Activated CD4-positive, alpha-beta T cell treated with anti-CD3 and anti-CD28 coated beads, Interleukin-2, amount 50 U/mL, for 16 hours (primary cell): ENCODE results near the gene PBLD.
A peak's percentile ranks its signal among the peaks of the same experiment; 100 is the strongest.
"Not testable (repeated sequence)": the region's sequence is repeated elsewhere in the genome, so short reads cannot be mapped to it uniquely, and the experiment has no call there.

Experiments used
- DNase-seq: peaks from one replicate; pipeline ENCODE4 v3.0.0-alpha.2; 2020

PBLD gene

DNA sequence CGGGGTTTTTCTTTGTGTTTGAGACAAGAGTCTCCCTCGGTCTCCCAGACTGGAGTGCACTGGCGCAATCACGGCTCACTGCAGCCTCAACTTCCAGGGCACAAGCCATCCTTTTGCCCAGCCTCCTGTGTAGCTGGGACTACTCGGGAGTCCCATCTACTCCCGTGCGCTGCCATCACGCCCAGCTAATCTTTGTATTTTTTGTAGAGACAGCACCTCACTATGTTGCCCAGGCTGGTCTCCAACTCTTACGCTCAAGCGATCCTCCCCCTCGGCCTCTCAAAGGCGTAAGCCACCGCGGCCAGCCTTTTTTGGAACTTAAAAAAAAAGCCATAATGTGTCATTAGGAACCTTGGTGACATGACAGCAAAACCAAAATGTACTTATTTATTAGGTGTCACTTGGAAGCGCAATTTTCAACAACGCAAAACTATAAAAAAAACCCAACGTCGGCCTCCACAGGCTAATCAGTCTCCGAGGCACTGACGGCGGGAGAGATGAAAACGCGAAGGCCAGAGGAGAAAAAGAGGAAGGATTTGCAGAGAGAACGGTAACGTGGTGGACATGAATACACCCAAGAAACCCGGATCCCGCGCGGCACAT is 1.8 kb downstream of the PBLD start:
- no peak for DNase-seq

DNA sequence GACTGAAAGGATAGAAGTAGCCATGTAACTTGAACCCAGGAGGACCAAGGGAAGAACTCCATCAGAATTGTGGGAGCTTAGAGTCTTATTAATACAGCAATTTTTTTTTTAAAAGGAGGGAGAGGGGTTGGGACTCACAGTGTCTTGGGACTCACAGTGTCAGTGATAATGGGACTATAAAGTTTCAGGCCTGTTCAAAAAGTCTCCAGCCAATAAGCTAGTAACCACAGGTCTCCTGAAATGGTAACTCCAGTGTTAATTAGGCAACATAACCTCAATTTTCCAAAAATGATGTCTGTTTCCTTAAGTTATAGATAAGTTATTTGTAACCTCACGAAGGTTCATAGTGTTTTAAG is 3.2 kb downstream of the PBLD start:
- no peak for DNase-seq

DNA sequence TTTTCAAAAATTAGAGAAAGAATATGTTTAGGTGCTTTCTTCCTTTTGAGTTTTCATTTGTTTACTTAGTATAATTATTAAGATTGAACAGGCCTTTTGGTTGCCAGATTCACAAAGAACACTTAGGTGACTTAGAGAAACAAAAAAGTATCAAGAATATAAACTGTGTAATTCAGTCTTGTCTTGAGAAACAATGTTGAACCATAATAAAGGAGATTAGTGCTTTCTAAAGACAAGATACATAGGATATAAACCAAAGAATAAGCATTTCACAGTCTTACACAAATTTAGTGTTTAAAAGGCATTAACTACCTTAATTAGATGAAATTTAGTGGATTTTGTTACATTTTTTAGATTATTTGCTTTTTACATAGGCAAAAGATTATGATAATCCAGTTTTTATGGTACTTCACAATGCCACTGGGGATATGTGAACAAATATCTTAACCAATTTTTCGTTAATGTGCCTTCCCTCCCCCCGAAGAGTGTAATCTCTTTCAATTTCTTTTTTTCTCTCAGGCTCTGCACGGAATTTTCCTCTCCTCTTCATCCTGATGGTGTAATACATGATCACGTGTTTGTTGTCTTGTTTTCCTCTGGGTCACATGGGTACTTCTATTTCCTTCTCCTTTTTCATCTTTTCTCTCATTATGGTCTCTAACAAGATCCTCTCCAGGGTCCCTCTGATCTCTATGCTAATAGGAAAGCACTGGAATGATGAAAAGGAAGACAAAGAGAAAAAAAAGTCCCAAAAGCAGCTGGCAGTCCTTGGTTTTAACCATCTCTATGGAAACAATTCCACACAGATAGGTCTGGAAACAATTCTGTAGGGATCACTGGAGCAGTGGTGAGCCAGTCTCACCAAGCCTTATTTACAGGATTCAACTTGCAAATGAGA is 4.6 kb downstream of the PBLD start:
- no peak for DNase-seq

DNA sequence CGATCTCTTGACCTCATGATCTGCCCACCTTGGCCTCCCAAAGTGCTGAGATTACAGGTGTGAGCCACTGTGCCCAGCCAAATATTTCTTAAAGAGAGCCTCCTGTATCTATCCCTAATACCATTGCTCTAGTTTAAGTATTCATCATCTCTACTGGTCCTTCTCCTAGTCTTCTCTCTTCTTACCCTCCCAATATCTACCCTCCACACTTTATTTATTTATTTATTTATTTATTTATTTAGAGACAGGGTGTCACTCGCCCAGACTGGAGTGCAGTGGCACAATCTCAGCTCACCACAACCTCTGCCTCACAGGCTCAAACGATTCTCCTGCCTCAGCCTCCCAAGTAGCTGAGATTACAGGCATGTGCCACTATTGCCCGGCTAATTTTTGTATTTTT is 8.3 kb downstream of the PBLD start:
- DNase-seq = not testable (repeated sequence)

DNA sequence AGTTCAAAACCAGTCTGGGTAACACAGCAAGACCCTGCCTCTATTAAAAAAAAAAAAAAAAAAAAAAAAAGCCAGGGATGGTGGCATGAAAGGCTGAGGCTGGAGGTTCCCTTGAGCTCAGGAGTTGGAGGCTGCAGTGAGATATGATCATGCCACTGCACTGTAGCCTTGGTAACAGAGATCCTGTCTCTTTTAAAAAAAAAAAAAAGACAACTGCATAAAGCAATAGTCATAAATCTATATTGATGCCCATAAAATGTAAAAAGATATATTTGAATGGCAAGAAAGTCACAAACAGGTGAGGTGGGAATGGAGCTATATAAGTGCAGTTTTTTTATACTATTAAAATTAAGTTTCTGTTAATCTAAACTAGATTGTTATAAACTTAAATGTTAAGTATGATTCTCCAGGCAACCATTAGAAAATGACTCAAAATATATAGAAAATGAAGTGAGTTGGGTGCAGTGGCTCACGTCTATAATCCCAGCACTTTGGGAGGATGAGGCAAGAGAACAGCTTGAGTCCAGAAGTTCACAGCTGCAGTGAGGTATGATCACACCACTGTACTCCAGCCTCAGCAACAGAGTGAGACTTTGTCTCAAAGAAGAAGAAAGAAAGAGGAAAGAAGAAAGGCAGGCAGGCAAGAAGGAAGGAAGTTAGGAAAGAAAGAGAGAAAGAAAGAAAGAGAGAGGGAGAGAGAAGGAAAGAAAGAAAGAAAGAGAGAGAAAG is 14.2 kb downstream of the PBLD start:
- DNase-seq = no peak

DNA sequence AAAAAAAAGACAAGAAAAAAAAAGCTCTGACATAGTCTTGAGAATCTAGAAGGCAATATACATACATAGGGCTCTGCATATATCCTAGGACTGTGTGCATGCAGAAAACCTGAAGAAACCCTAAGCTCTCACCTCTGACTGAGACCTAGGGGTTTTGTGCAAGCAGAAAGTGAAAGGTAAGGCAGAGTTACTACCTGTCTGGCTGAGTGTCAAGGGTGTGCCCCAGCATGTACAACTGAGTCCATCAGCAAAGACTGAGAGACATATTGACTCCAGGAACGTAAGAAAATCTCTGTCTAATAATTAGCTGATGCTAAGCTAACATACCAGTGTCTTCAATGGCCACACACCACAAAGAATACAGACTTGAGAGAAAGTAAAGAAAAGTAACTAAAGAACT is 17.1 kb downstream of the PBLD start:
- no peak for DNase-seq

DNA sequence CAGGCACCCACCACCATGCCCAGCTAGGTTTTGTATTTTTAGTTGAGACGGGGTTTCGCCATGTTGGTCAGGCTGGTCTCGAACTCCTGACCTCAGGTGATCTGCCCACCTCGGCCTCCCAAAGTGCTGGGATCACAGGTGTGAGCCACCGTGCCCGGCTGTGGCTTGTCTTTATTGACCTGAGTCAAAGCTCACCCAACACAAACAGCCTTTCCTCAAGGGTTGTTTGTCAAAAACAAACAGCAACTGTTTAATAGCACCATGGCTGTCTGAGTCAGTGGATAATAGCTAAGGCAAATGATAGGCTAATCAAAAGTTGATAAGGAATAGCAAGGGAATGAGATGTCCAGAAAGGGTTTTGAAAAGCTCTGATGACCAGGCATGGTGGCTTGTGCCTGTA is 17.8 kb downstream of the PBLD start:
- not testable (repeated sequence) for DNase-seq

DNA sequence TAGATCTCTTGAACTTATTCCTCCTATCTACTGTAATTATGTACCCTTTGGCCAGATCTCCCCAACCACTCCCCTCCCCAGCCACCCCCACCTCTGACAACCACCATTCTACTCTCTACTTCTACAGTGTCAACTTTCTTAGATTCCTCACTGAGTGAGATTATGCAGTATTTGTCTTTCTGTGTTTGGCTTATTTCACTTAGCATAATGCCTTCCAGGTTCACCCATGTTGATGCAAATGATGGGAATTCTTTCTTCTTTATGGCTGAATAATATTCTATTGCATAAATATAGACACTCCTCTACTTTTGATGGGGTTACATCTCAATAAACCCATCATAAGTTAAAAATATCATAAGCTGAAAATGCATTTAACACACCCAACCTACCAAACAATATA is 22.2 kb downstream of the PBLD start:
- DNase-seq = no peak

DNA sequence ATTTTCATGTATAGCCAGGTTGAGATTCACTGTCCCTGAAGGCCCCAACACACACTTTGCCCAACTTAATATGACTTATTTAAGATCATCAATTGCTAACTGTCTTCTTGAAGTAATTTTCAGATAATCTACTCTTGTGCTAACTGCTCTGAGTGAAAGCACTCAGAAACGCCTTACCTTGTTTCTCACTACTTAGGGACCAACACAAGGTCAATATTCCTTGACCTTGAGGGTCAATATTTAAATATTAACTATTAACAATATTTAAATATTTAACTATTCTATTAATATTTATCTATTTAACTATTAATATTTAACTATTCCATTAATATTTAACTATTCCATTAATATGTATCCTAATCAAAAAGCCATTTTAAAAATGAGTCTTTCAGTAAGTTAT is 26.9 kb downstream of the PBLD start:
- no peak for DNase-seq

DNA sequence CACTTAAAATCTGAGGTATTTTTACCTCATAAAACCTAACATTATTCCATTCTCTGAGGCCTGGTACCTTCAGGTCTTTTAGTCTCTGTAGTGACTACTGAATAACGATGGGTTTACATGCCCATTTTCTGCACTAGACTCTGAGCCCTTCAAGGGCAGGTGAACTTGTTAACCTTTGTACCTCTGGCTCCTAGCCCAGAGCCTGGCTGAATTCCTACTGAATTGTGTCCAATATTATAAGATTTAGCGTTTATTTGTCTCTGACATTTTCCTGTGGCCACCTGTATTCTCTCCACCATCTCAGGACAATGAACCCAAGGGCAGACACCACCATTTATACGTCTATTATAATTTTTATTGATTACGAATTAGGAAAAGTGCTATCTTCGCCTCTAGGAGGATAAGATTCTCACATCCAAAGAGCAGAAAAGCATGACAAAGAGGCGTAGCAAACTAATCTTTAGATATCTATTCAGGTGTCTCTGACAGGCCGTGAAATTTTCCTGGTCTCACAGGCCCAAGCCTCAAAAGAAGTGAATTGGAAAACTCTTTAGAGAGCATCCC is 28.8 kb downstream of the PBLD start:
- DNase-seq = no peak

DNA sequence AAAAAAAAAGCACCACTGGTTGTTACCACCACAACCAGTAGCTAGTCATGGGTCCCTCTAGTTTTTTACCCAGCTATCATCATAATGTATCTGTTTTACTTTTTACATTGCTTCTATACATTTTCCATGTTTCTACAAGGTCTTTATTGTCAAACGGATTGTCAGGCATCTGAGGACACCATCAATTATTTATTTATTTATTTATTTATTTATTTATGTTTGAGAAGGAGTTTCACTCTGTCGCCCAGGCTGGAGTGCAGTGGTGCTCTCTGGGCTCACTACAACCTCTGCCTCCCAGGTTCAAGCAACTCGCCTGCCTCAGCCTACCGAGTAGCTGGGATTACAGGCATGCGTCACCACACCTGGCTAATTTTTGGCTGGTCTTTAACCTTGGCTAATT is 29.9 kb downstream of the PBLD start:
- no peak for DNase-seq

DNA sequence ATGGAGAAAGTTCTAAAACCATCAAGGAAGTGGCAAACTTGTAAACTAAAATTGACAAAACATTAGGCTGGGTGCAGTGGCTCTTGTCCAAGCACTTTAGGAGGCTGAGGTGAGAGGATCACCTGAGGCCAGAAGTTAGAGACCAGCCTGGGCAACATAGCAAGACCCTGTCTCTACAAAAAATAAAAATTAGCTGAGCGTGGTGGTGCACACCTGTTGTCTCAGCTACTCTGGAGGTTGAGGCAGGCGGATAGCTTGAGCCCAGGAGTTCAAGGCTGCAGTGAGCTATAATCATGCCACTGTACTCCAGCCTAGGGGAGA is 30.3 kb downstream of the PBLD start:
- DNase-seq = no peak

DNA sequence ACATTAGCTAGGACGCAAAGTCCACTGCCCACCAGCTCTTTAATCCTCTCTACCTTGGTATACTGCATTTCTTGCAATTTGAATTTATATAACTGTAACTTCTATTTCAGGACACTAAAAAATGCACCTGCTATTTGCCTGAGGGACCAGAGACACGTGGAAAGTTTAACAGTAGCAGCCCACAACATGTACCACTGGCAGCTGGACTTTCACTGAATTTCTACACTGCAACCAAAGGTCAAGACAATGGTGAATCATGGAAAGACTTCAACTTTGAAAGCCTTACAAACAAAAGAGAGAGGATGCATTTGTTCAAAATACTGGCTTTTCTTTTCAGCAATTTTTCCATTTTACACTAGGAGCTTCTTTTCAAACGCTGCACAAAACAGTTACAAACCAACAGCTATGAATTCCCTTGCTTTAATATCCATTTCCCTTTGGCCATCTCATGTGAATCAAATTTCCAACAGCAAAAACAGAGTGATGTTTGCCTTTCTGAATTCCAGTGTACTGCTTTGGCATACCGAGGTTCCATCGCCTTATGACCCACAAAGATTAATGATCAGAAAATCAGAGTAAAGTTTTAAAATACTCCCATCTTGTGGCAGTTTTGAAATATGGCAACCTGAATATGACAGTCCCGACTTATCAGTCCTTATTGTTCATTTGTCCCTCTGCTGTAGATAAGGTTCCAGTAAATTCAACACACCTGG is 30.8 kb downstream of the PBLD start:
- DNase-seq = peak; percentile 13

DNA sequence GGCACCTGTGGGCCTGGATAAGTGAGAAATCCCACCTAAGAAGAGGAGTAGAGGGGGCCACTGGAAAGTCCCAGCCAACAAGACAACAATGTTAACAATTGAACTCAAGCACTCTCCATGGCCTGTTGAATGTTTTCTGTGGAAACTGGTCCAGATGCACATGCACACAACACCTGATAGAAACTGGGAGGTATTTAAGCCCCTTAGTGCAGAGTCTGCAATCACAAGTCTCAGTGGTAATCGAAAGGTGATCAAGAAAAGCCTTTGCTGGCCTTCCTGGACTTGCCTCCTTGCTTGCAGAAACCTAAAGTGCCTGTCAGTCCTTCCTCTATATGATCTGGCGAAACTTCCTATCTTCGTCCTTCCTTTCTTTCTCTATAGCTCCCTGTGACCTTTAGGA is 31.4 kb downstream of the PBLD start:
- DNase-seq = no peak

DNA sequence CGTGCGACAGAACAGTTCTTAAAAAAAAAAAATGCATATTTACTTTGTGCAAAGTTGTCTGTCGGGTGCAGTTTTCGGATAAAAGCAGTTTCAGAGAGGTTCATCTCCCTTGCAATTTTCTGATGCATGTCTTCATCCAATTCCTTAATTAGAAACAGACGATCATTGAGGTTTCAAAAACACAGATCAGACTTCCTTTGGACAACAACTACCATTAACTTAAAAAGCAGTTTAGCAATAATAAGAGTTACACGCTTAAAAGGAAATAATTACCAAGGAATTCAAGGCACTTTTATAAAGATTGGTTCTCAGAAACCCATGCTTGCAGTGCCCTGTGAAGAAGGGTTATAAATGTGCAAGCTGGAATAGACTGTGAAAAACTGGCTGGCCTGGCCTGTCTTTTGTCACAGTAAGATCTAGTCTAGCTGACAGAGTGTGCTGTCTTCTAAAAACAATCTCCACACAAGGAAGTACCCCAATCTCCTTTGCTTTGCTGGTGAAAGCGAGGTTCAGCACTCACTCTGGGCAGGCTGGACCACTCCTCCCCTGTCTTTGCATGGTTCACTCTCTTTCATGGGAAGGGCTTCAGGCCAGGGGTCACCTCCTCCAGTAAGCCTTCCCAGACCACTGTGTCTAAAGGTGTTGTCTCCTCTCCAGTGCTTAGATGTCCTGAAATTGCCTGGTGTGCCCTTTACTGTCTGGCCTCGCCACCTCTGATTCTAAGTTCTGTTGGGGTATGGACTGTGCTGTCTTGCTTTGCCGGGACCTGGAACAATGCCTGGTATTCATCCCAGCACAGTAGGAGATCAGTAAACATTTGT is 35.7 kb downstream of the PBLD start:
- no peak for DNase-seq

DNA sequence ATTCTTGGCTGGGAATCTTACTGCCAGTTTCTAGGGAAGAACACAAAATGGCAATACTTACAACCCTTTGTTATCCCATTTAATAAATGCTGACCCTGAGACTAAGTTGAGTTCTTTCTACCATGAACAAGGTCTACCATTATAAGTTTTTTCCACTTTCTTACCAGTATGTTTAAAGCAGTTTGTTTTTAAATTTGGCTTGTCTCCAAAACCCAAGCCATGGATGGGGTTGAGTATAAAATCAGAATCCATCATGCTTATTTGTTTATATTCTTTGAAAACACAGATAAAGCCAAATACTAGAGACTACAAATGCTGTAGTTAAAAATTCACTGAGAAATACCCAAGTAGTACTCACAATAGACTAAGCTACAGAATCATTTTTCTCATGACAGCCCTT is 42.0 kb downstream of the PBLD start:
- DNase-seq = no peak

DNA sequence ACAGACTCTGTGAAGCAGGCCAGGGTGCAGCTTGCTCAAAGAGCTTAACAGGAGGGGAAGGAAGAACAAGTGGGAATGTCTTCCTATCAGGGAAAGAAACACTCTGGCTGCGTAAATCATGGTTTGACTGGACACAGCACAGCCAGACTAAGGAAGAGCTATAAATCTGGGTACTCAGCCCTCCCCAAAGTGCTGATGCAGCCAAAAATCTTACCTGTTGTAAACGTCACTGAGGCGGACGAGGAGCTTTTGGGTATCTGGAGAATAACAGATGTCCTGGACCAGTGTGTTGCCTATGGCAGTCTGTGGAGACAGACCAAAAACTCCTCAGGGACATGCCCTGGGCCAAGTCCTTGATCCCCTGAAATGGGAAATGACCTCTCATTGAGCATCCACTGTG is 44.0 kb downstream of the PBLD start:
- no peak for DNase-seq

DNA sequence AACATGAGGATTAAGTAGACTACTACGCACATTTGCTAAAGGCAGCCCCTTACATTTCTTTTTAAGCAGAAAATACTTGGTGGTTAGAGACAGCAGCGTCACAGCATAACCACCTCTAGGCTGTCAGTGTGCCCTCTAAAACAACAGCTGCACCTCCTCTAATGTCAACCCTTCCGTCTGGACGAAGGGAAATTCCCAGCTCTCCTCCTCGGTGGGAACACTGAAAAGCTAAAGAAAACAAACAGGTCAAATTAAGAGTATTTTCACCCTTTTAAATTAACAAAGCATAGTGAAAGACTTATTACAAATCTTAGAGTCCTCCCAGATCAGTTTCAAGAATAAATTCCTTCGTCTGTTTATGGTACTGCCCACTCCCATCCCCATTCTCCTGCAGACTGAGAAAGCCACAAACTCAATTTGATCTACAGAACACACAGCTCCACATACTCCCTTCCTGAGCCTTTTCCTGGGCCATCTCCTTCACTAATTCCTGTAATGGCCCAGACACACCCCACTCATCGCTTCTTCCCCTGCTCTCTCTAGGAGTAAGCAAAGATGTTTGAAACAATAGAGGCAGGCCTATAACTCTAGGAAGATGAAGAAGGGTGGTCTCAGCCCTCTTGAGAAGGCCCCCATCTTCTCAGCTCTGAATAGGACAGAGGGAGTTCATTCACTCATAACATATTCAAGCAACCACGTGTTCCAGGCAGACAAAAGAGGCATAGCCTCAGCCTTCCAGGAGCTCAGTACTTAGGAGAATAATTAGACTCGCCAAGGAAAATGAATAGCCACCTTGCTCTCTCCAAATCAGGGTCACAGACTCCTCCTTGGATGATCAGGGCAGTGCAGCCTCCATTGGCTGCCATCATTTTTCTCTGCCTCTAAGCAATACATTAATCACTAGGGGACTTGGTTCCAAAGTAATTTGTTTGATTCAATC is 48.4 kb downstream of the PBLD start:
- no peak for DNase-seq

DNA sequence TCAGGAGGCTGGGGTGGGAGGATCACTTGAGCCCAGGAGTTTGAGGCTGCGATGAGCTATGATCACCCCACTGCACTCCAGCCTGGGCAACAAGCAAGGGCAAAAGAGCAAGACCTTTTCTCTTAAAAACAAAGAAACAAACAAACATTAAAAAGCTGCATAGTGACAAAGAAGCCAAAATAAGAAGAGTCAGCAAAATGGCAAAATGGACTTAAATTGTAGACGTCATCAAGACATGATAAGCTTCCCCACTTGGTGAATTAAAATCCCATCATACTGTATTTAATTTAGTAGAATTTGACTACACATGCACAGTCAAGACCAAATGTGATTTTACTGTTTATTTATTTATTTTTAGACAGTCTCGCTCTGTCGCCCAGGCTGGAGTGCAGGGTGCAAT is 52.0 kb downstream of the PBLD start:
- DNase-seq = no peak

DNA sequence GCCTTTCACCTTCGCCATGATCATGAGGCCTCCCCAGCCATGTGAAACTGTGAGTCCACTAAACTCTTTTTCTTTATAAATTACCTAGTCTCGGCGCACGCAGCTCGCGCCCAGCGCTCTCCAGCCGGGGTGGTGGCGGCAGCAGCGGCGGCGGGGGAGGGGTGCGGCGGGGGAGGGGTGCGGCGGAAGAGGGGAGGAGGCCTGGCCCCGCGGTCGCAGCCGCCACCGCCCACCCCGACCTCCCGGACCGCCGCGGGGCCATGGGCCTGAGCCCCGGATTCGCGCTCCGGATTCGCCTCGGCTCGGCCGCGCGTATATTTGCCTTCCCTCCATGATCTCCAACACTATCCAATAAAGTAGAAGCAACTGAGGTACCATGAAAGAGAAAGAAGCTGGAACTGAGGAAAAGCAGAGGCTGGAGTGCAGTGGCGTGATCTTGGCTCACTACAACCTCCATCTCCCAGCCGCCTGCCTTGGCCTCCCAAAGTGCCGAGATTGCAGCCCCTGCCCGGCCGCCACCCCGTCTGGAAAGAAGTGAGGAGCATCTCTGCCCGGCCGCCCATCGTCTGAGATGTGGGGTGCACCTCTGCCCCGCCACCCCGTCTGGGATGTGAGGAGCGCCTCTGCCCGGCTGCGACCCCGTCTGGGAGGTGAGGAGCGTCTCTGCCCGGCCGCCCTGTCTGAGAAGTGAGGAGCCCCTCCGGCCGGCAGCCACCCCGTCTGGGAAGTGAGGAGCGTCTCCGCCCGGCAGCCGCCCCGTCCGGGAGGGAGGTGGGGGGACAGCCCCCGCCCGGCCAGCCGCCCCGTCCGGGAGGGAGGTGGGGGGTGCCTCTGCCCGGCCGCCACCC is 53.6 kb downstream of the PBLD start:
- not testable (repeated sequence) for DNase-seq
